IMR-90 (cell line): ENCODE measurements around the gene CCDC122. TPM values are rescaled to one million over a fixed set of nuclear protein-coding genes. Genes with fewer than 3 reads are reported as not detected.

ENCODE experiments used
- ATAC-seq: fragments of 200-7000 bp; cut with Tn5 transposase; 2 replicates; pipeline ENCODE4 v1.9.1; 2020; ENCODE audit warnings: low read depth, mild to moderate bottlenecking, moderate library complexity
- BruUV-seq: library from RNA; stranded (reverse); fragments of 400-500 nt; replicated peaks from 2 replicates; lab custom pipeline; 2021; lab: Mats Ljungman, UMichigan
- CTCF ChIA-PET: fragments of 300-600 bp; formaldehyde crosslinking; extraction: SDS; loops from one replicate; lab custom pipeline; 2021; ENCODE audit warnings: antibody characterized with exemption; lab: Yijun Ruan, JAX
- POLR2A ChIA-PET: fragments of 300-600 bp; sonication (Branson Sonifier 250); formaldehyde crosslinking; loops from one replicate; lab custom pipeline; 2022; ENCODE audit warnings: antibody characterized with exemption; ENCODE audit not compliant: unreplicated experiment; lab: Charles Lee
- DNase-seq: peaks from one replicate; pipeline ENCODE4 v3.0.0; 2013
- H2AFZ ChIP-seq: replicated peaks from 2 replicates; pipeline ENCODE3; 2013; ENCODE audit warnings: low read length, mild to moderate bottlenecking; ENCODE audit not compliant: poor library complexity
- H2AK5ac ChIP-seq: 2 replicates; pipeline ENCODE4 v1.6.1; 2013; ENCODE audit warnings: low read depth, low read length, inconsistent platforms
- H2AK9ac ChIP-seq: replicated peaks from 2 replicates; pipeline ENCODE3; 2013; ENCODE audit warnings: mild to moderate bottlenecking, low read depth, low read length, moderate library complexity; ENCODE audit not compliant: poor library complexity
- H2BK120ac ChIP-seq: 2 replicates; pipeline ENCODE4 v1.6.1; 2013; ENCODE audit warnings: low read depth, low read length, inconsistent platforms
- H2BK15ac ChIP-seq: 3 replicates; pipeline ENCODE4 v1.6.1; 2013; ENCODE audit warnings: low read depth, low read length, inconsistent platforms
- H2BK20ac ChIP-seq: 2 replicates; pipeline ENCODE4 v1.6.1; 2013; ENCODE audit warnings: low read depth, mild to moderate bottlenecking, inconsistent platforms, low read length, moderate library complexity
- H2BK5ac ChIP-seq: 2 replicates; pipeline ENCODE4 v1.6.1; 2013; ENCODE audit warnings: mild to moderate bottlenecking, low read depth, low read length, inconsistent platforms; ENCODE audit not compliant: poor library complexity, severe bottlenecking
- H3K14ac ChIP-seq: replicated peaks from 2 replicates; pipeline ENCODE4 v1.6.1; 2013; ENCODE audit warnings: low read depth, low read length, inconsistent platforms
- H3K18ac ChIP-seq: 2 replicates; pipeline ENCODE4 v1.6.1; 2013; ENCODE audit warnings: low read depth, low read length, control low read depth
- H3K23ac ChIP-seq: 2 replicates; pipeline ENCODE4 v1.6.1; 2013; ENCODE audit warnings: low read depth, low read length, inconsistent platforms
- H3K27ac ChIP-seq: 2 replicates; pipeline ENCODE4 v1.5.1; 2013; ENCODE audit warnings: mild to moderate bottlenecking, control low read depth, low read length; ENCODE audit not compliant: insufficient read depth
- H3K27me3 ChIP-seq: 2 replicates; pipeline ENCODE4 v1.6.1; 2013; ENCODE audit warnings: low read length; ENCODE audit not compliant: control insufficient read depth, insufficient read depth
- H3K36me3 ChIP-seq: 2 replicates; pipeline ENCODE4 v1.6.1; 2013; ENCODE audit warnings: low read length, mixed read lengths; ENCODE audit not compliant: control insufficient read depth, insufficient read depth
- H3K4ac ChIP-seq: 2 replicates; pipeline ENCODE4 v1.6.1; 2013; ENCODE audit warnings: low read depth, low read length, inconsistent platforms
- H3K4me1 ChIP-seq: 2 replicates; pipeline ENCODE4 v1.6.1; 2013; ENCODE audit warnings: low read length, mixed read lengths; ENCODE audit not compliant: control insufficient read depth, insufficient read depth
- H3K4me2 ChIP-seq: 2 replicates; pipeline ENCODE4 v1.6.1; 2013; ENCODE audit warnings: low read depth, mild to moderate bottlenecking, control low read depth, low read length, moderate library complexity
- H3K4me3 ChIP-seq: 2 replicates; pipeline ENCODE4 v1.5.1; 2013; ENCODE audit warnings: low read depth, mild to moderate bottlenecking, control low read depth, low read length, moderate library complexity; ENCODE audit not compliant: insufficient read depth
- H3K56ac ChIP-seq: 2 replicates; pipeline ENCODE4 v1.6.1; 2013; ENCODE audit warnings: low read length, inconsistent platforms; ENCODE audit not compliant: insufficient read depth; ENCODE audit errors: extremely low read depth
- H3K79me1 ChIP-seq, 2 experiments: 2 replicates each; pipeline ENCODE4 v1.6.1; 2013; ENCODE audit warnings: low read length in 2 of 2, inconsistent platforms in 1 of 2, low read depth in 1 of 2
- H3K9ac ChIP-seq: 2 replicates; pipeline ENCODE4 v1.6.1; 2013; ENCODE audit warnings: low read depth, low read length, control low read depth
- H3K9me1 ChIP-seq: 2 replicates; pipeline ENCODE4 v1.6.1; 2013; ENCODE audit warnings: low read length, inconsistent platforms; ENCODE audit not compliant: insufficient read depth
- H3K9me3 ChIP-seq: 2 replicates; pipeline ENCODE4 v1.6.1; 2013; ENCODE audit warnings: low read length; ENCODE audit not compliant: control insufficient read depth, insufficient read depth
- H4K20me1 ChIP-seq: 2 replicates; pipeline ENCODE4 v1.6.1; 2013; ENCODE audit warnings: low read length, inconsistent platforms; ENCODE audit not compliant: insufficient read depth
- H4K5ac ChIP-seq: 2 replicates; pipeline ENCODE4 v1.6.1; 2013; ENCODE audit warnings: mild to moderate bottlenecking, low read depth, low read length, control low read depth
- H4K8ac ChIP-seq, 2 experiments: 2 replicates each; pipeline ENCODE4 v1.6.1; 2013; ENCODE audit warnings: low read depth in 2 of 2, low read length in 2 of 2, control low read depth in 1 of 2, inconsistent platforms in 1 of 2
- H4K91ac ChIP-seq: 2 replicates; pipeline ENCODE4 v1.6.1; 2013; ENCODE audit warnings: low read depth, low read length, inconsistent platforms; ENCODE audit not compliant: insufficient read depth
- CEBPB ChIP-seq: IDR thresholded peaks from 2 replicates; pipeline ENCODE4 v1.6.1; 2012; ENCODE audit warnings: low read depth, low read length, improper control_type of control experiment
- CHD1 ChIP-seq: IDR thresholded peaks from 2 replicates; pipeline ENCODE4 v1.6.1; 2012; ENCODE audit warnings: low read depth, low read length, improper control_type of control experiment
- FOS ChIP-seq: fragments of 150-350 bp; IDR thresholded peaks from 2 replicates; pipeline ENCODE4 v1.6.1; 2016; ENCODE audit warnings: low read depth, low read length
- MXI1 ChIP-seq: IDR thresholded peaks from 2 replicates; pipeline ENCODE4 v1.6.1; 2012; ENCODE audit warnings: low read depth, mild to moderate bottlenecking, low read length, moderate library complexity, borderline replicate concordance
- NFE2L2 ChIP-seq: fragments of 150-350 bp; IDR thresholded peaks from 2 replicates; pipeline ENCODE4 v1.6.1; 2016; ENCODE audit warnings: low read depth, mild to moderate bottlenecking, low read length
- POLR2A ChIP-seq: IDR thresholded peaks from 2 replicates; pipeline ENCODE4 v1.6.1; 2012; ENCODE audit warnings: mild to moderate bottlenecking, low read depth, low read length
- RAD21 ChIP-seq: IDR thresholded peaks from 2 replicates; pipeline ENCODE4 v1.6.1; 2012; ENCODE audit warnings: low read length, improper control_type of control experiment
- RCOR1 ChIP-seq: IDR thresholded peaks from 2 replicates; pipeline ENCODE4 v1.6.1; 2012; ENCODE audit warnings: mild to moderate bottlenecking, low read length, improper control_type of control experiment; ENCODE audit not compliant: insufficient replicate concordance
- RFX5 ChIP-seq: IDR thresholded peaks from 2 replicates; pipeline ENCODE4 v1.8.0; 2012; ENCODE audit warnings: low read depth, mild to moderate bottlenecking, low read length, moderate library complexity
- SMC3 ChIP-seq: fragments of 150-350 bp; IDR thresholded peaks from 2 replicates; pipeline ENCODE4 v1.6.1; 2016; ENCODE audit warnings: low read depth, mild to moderate bottlenecking, antibody characterized with exemption, low read length, moderate library complexity
- USF2 ChIP-seq: fragments of 150-350 bp; IDR thresholded peaks from 2 replicates; pipeline ENCODE4 v1.6.1; 2017; ENCODE audit warnings: mild to moderate bottlenecking, antibody characterized with exemption, low read length, low read depth
- WGBS, 2 experiments: methylation state at CpG; one replicate each; pipeline versions ENCODE4 v1.1.5 to v1.1.7; 2013; ENCODE audit warnings: missing lambda C conversion rate in 2 of 2; ENCODE audit not compliant: insufficient read length in 1 of 2; ENCODE audit errors: extremely low coverage in 2 of 2; 5-methylcytosine and 5-hydroxymethylcytosine counted together
- dilution Hi-C: fragments of 300-500 bp; cut with HindIII; formaldehyde crosslinking; loops from one replicate; pipeline ENCODE4 v1.14.3; 2018; ENCODE audit warnings: low sequenced_read_pairs; ENCODE audit not compliant: unreplicated experiment
- in situ Hi-C: fragments of 300-500 bp; cut with MboI; formaldehyde crosslinking; loops from 3 replicates; pipeline ENCODE4 v1.14.3; 2019; ENCODE audit warnings: low sequenced_read_pairs, inconsistent platforms, mixed read lengths
- intact Hi-C: fragments of 100-400 bp; cut with micrococcal nuclease; formaldehyde crosslinking; loops from 2 replicates; pipeline ENCODE4 v1.10.0; 2022
- polyA plus RNA-seq, 3 experiments: library from polyadenylated mRNA; depleted of rRNA; stranded (reverse); fragments of >200 nt; gene quantifications; 2 replicates each; pipeline ENCODE4 v1.2.3, GENCODE V29; 2012; ENCODE audit warnings: low replicate concordance in 1 of 3
- total RNA-seq: library from RNA; depleted of rRNA; stranded (reverse); fragments of >200 nt; gene quantifications from 2 replicates; pipeline ENCODE4 v1.2.3, GENCODE V29; 2012
- TF ChIP-seq, protein P1 (sequence below): conservative IDR thresholded peaks from 2 replicates; pipeline ENCODE4 v1.5.1; 2012; ENCODE audit warnings: mild to moderate bottlenecking, low read depth, low read length, improper control_type of control experiment
- TF ChIP-seq, protein P2 (sequence below): fragments of 150-350 bp; IDR thresholded peaks from 2 replicates; pipeline ENCODE4 v1.6.1; 2016; ENCODE audit warnings: low read depth, mild to moderate bottlenecking, low read length, moderate library complexity, borderline replicate concordance

CCDC122 gene
- total and polyA plus RNA-seq, 2 of the 4 experiments (the other 2 are of a cell fraction), result 0.70 to 0.72 TPM

- TF ChIP-seq CEBPB (no peak), RCOR1 (no peak), SMC3 (no peak), RAD21 (no peak), FOS (no peak), MXI1 (no peak), USF2 (no peak), NFE2L2 (no peak), CHD1 (no peak), RFX5 (no peak), POLR2A (no peak)
- TF ChIP-seq, protein P1, sequence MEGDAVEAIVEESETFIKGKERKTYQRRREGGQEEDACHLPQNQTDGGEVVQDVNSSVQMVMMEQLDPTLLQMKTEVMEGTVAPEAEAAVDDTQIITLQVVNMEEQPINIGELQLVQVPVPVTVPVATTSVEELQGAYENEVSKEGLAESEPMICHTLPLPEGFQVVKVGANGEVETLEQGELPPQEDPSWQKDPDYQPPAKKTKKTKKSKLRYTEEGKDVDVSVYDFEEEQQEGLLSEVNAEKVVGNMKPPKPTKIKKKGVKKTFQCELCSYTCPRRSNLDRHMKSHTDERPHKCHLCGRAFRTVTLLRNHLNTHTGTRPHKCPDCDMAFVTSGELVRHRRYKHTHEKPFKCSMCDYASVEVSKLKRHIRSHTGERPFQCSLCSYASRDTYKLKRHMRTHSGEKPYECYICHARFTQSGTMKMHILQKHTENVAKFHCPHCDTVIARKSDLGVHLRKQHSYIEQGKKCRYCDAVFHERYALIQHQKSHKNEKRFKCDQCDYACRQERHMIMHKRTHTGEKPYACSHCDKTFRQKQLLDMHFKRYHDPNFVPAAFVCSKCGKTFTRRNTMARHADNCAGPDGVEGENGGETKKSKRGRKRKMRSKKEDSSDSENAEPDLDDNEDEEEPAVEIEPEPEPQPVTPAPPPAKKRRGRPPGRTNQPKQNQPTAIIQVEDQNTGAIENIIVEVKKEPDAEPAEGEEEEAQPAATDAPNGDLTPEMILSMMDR, result no peak
- TF ChIP-seq, protein P2, sequence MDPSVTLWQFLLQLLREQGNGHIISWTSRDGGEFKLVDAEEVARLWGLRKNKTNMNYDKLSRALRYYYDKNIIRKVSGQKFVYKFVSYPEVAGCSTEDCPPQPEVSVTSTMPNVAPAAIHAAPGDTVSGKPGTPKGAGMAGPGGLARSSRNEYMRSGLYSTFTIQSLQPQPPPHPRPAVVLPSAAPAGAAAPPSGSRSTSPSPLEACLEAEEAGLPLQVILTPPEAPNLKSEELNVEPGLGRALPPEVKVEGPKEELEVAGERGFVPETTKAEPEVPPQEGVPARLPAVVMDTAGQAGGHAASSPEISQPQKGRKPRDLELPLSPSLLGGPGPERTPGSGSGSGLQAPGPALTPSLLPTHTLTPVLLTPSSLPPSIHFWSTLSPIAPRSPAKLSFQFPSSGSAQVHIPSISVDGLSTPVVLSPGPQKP, result no peak
- Histone ChIP-seq H2AK9ac (no peak overlapping the region), H3K4me1 (peaks cover 13% of the 10 kb centered on the region), H3K14ac (no peak overlapping the region), H4K8ac (no peak overlapping the region; a peak in 1 of 4 replicates), H3K23ac (no peak overlapping the region), H3K4me2 (no peak overlapping the region), H2BK15ac (no peak overlapping the region), H4K91ac (no peak overlapping the region), H3K18ac (peak overlapping the region; percentile 33; the same call in 1 of the 2 replicates), H3K9ac (no peak overlapping the region), H4K5ac (no peak overlapping the region), H3K9me3 (no peaks in the 10 kb centered on the region), H3K4ac (peak overlapping the region; percentile 60; the same call in 1 of the 2 replicates), H3K36me3 (no peaks in the 10 kb centered on the region), H3K9me1 (peaks cover 3% of the 10 kb centered on the region), H3K27ac (no peak overlapping the region), H2BK5ac (peak overlapping the region; percentile 86), H3K27me3 (no peaks in the 10 kb centered on the region), H2BK20ac (peak overlapping the region; percentile 50), H2BK120ac (peak overlapping the region; percentile 56; the same call in 1 of the 2 replicates), H2AFZ (no peak overlapping the region), H2AK5ac (no peak overlapping the region), H3K4me3 (no peak overlapping the region), H4K20me1 (no peaks in the 10 kb centered on the region), H3K79me1 (no peaks in the 10 kb centered on the region), H3K56ac (no peak overlapping the region)
- dilution Hi-C loops, result no loop called here
- no peak for ATAC-seq
- intact Hi-C loops, result no loop called here
- in situ Hi-C loops, result no loop called here
- CTCF ChIA-PET, result interaction anchor here (1.1 kb wide), 1 partner anchor 12 kb away, joined by 3 read pairs; no protein-coding TSS in a partner anchor
- no TSS peak for BruUV-seq
- DNase-seq, result no peak
- POLR2A ChIA-PET, result interaction anchor here (0.5 to 0.6 kb wide), 2 partner anchors 29 to 792 kb away, joined by 6 read pairs; no protein-coding TSS in a partner anchor
- no CpG with 5 or more reads among the region's 4 CpGs for WGBS, 2 experiments
These were observed 63.1 kb downstream of the CCDC122 start for GRCh38 chr13:43816401-43816889.
